WTC11 (cell line): ENCODE measurements around the gene TEKTIP1. TPM values are rescaled to one million over a fixed set of nuclear protein-coding genes. Genes with fewer than 3 reads are reported as not detected.
"Not testable (repeated sequence)": the region's sequence is repeated elsewhere in the genome, so short reads cannot be mapped to it uniquely, and the experiment has no call there.

Experiments
- ATAC-seq: fragments of 200-7000 bp; cut with Tn5 transposase; 2 replicates; pipeline ENCODE4 v1.10.0; 2021; ENCODE audit warnings: mild to moderate bottlenecking, moderate library complexity
- CTCF ChIA-PET: fragments of 300-600 bp; sonication (Branson Sonifier 250); formaldehyde crosslinking; loops from one replicate; lab custom pipeline; 2021; ENCODE audit warnings: antibody characterized with exemption; lab: Charles Lee
- POLR2A ChIA-PET: fragments of 350-600 bp; sonication (Branson Sonifier 250); formaldehyde crosslinking; loops from one replicate; lab custom pipeline; 2021; ENCODE audit warnings: antibody characterized with exemption; lab: Charles Lee
- DNase-seq: peaks from one replicate; pipeline ENCODE4 v3.0.0; 2021; ENCODE audit warnings: low spot score
- H3K27ac Mint-ChIP-seq: 2 replicates; pipeline ENCODE4 v1.8.0; 2021; ENCODE audit warnings: mixed read lengths
- H3K27me3 Mint-ChIP-seq: 2 replicates; pipeline ENCODE4 v1.8.0; 2021; ENCODE audit warnings: low read depth, mild to moderate bottlenecking, moderate library complexity, mixed read lengths
- H3K36me3 Mint-ChIP-seq: 2 replicates; pipeline ENCODE4 v1.8.0; 2021; ENCODE audit warnings: mixed read lengths
- H3K4me1 Mint-ChIP-seq: 2 replicates; pipeline ENCODE4 v1.8.0; 2022; ENCODE audit warnings: mixed read lengths
- H3K4me3 Mint-ChIP-seq: 2 replicates; pipeline ENCODE4 v1.8.0; 2021; ENCODE audit warnings: mild to moderate bottlenecking, moderate library complexity, mixed read lengths
- H3K9me3 Mint-ChIP-seq: 2 replicates; pipeline ENCODE4 v1.8.0; 2021; ENCODE audit warnings: mixed read lengths
- ETV6 ChIP-seq: sonication (generic); formaldehyde crosslinking; IDR thresholded peaks from 2 replicates; pipeline ENCODE4 v1.8.1; 2022; ENCODE audit warnings: mild to moderate bottlenecking, missing genetic modification reagents
- OVOL2 ChIP-seq: fragments of 250-450 bp; sonication (Bioruptor Pico); IDR thresholded peaks from 2 replicates; pipeline ENCODE4 v1.9.0; 2021; ENCODE audit warnings: mild to moderate bottlenecking, borderline replicate concordance
- SMAD3 ChIP-seq: sonication (generic); formaldehyde crosslinking; IDR thresholded peaks from 2 replicates; pipeline ENCODE4 v1.8.0; 2022; ENCODE audit warnings: missing genetic modification reagents, mild to moderate bottlenecking, borderline replicate concordance
- SMAD4 ChIP-seq: sonication (generic); formaldehyde crosslinking; IDR thresholded peaks from 2 replicates; pipeline ENCODE4 v1.8.0; 2022; ENCODE audit warnings: mild to moderate bottlenecking, missing genetic modification reagents
- ZNF423 ChIP-seq: fragments of 250-450 bp; sonication (Bioruptor Pico); IDR thresholded peaks from 2 replicates; pipeline ENCODE4 v2.1.2; 2022; ENCODE audit warnings: mild to moderate bottlenecking, moderate library complexity
- total RNA-seq: library from RNA; stranded (reverse); gene quantifications from 3 replicates; pipeline ENCODE4 v1.2.3, GENCODE V29; 2021
- TF ChIP-seq, protein P1 (sequence below): sonication (generic); formaldehyde crosslinking; IDR thresholded peaks from 2 replicates; pipeline ENCODE4 v1.8.1; 2022; ENCODE audit warnings: low read depth, missing genetic modification reagents, borderline replicate concordance
- TF ChIP-seq, protein P2 (sequence below): fragments of 250-450 bp; sonication (Bioruptor Pico); IDR thresholded peaks from 2 replicates; pipeline ENCODE4 v2.1.2; 2022; ENCODE audit warnings: mild to moderate bottlenecking, moderate library complexity
- TF ChIP-seq, protein P3 (sequence below): fragments of 250-450 bp; sonication (Bioruptor Pico); IDR thresholded peaks from 2 replicates; pipeline ENCODE4 v1.9.0; 2021; ENCODE audit warnings: mild to moderate bottlenecking
- TF ChIP-seq, protein P4 (sequence below): sonication (generic); formaldehyde crosslinking; IDR thresholded peaks from 2 replicates; pipeline ENCODE4 v1.8.0; 2023; ENCODE audit warnings: mild to moderate bottlenecking, missing genetic modification reagents
- TF ChIP-seq, protein P5 (sequence below): fragments of 250-450 bp; sonication (Bioruptor Pico); IDR thresholded peaks from 2 replicates; pipeline ENCODE4 v1.9.0; 2021; ENCODE audit warnings: mild to moderate bottlenecking, borderline replicate concordance
- TF ChIP-seq, protein P6 (sequence below): sonication (generic); formaldehyde crosslinking; IDR thresholded peaks from 2 replicates; pipeline ENCODE4 v1.8.1; 2023; ENCODE audit warnings: mild to moderate bottlenecking, missing genetic modification reagents, moderate library complexity

The TEKTIP1 gene
- total RNA-seq, 1 experiment from 2014 or later, result 6.3 TPM

DNA sequence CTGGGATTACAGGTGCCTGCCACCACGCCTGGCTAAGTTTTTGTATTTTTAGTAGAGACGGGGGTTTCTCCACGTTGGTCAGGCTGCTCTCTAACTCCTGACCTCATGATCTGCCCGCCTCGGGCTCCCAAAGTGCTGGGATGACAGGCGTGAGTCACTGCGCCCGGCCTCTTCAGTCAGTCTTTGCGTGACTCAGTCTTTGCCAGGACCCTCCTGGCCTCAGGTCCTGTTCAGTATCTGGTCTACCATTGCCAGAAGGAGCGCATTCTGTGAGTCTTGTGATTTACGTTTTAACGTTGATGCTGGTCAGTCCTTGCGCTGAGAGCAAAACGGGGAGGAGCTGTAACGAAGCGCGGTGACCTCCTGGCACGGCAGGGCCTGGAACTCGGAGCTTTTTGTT, 26.2 kb downstream of the TEKTIP1 start (continued):
- TF ChIP-seq, protein P1, sequence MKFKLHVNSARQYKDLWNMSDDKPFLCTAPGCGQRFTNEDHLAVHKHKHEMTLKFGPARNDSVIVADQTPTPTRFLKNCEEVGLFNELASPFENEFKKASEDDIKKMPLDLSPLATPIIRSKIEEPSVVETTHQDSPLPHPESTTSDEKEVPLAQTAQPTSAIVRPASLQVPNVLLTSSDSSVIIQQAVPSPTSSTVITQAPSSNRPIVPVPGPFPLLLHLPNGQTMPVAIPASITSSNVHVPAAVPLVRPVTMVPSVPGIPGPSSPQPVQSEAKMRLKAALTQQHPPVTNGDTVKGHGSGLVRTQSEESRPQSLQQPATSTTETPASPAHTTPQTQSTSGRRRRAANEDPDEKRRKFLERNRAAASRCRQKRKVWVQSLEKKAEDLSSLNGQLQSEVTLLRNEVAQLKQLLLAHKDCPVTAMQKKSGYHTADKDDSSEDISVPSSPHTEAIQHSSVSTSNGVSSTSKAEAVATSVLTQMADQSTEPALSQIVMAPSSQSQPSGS, result no peak
- TF ChIP-seq, protein P2, sequence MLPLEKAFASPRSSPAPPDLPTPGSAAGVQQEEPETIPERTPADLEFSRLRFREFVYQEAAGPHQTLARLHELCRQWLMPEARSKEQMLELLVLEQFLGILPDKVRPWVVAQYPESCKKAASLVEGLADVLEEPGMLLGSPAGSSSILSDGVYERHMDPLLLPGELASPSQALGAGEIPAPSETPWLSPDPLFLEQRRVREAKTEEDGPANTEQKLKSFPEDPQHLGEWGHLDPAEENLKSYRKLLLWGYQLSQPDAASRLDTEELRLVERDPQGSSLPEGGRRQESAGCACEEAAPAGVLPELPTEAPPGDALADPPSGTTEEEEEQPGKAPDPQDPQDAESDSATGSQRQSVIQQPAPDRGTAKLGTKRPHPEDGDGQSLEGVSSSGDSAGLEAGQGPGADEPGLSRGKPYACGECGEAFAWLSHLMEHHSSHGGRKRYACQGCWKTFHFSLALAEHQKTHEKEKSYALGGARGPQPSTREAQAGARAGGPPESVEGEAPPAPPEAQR, result no peak
- TF ChIP-seq, protein P3, sequence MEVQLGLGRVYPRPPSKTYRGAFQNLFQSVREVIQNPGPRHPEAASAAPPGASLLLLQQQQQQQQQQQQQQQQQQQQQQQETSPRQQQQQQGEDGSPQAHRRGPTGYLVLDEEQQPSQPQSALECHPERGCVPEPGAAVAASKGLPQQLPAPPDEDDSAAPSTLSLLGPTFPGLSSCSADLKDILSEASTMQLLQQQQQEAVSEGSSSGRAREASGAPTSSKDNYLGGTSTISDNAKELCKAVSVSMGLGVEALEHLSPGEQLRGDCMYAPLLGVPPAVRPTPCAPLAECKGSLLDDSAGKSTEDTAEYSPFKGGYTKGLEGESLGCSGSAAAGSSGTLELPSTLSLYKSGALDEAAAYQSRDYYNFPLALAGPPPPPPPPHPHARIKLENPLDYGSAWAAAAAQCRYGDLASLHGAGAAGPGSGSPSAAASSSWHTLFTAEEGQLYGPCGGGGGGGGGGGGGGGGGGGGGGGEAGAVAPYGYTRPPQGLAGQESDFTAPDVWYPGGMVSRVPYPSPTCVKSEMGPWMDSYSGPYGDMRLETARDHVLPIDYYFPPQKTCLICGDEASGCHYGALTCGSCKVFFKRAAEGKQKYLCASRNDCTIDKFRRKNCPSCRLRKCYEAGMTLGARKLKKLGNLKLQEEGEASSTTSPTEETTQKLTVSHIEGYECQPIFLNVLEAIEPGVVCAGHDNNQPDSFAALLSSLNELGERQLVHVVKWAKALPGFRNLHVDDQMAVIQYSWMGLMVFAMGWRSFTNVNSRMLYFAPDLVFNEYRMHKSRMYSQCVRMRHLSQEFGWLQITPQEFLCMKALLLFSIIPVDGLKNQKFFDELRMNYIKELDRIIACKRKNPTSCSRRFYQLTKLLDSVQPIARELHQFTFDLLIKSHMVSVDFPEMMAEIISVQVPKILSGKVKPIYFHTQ (CRISPR knock-in tag), result no peak
- TF ChIP-seq, protein P4, sequence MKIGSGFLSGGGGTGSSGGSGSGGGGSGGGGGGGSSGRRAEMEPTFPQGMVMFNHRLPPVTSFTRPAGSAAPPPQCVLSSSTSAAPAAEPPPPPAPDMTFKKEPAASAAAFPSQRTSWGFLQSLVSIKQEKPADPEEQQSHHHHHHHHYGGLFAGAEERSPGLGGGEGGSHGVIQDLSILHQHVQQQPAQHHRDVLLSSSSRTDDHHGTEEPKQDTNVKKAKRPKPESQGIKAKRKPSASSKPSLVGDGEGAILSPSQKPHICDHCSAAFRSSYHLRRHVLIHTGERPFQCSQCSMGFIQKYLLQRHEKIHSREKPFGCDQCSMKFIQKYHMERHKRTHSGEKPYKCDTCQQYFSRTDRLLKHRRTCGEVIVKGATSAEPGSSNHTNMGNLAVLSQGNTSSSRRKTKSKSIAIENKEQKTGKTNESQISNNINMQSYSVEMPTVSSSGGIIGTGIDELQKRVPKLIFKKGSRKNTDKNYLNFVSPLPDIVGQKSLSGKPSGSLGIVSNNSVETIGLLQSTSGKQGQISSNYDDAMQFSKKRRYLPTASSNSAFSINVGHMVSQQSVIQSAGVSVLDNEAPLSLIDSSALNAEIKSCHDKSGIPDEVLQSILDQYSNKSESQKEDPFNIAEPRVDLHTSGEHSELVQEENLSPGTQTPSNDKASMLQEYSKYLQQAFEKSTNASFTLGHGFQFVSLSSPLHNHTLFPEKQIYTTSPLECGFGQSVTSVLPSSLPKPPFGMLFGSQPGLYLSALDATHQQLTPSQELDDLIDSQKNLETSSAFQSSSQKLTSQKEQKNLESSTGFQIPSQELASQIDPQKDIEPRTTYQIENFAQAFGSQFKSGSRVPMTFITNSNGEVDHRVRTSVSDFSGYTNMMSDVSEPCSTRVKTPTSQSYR (CRISPR knock-in tag), result no peak

DNA sequence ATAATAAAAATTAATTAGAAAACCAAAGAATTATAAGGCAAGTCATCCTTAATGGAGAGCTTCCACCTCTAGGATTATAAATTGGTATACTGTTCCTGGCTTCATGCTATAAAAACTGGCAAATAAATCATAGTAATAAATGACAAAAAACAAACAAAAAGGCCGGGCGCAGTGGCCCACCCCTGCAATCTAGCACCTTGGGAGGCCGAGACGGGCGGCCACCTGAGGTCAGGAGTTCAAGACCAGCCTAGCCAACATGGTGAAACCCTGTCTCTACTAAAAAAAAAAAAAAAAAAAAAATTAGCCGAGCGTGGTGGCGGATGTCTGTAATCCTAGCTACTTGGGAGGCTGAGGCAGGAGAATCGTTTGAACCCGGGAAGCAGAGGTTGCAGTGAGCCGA, 31.1 kb downstream of the TEKTIP1 start:
- H3K27ac Mint-ChIP-seq, H3K4me3 Mint-ChIP-seq, H3K9me3 Mint-ChIP-seq, H3K27me3 Mint-ChIP-seq, DNase-seq, ATAC-seq, POLR2A ChIA-PET, H3K4me1 Mint-ChIP-seq, H3K36me3 Mint-ChIP-seq: not testable (repeated sequence)
- CTCF ChIA-PET, result interaction anchor here (0.6 to 1.3 kb wide), 2 partner anchors 25 to 1142 kb away, joined by 3 to 8 read pairs; no protein-coding TSS in a partner anchor

DNA sequence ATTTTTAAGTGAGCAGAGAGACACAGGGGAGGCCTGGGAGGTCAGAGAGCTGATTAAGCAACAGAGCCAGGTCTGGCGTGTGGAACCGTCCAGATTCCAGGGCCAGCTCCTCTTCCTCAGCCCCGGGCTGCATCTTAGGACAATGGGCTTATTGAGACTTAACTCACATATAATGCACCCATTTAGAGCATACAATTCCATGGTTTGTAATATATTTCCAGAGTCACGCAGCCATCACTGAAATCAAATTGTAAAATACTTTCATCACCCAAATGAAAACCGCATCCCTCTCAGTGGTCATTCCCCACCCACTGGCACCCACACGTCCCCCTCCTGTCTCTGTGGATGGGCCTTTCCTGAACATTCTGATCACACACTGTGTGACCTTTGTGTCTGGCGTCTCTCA, 31.6 kb downstream of the TEKTIP1 start:
- ChIA-PET CTCF (no interaction called here), POLR2A (no interaction called here)
- no peak for ATAC-seq

More for the DNA sequence above, 31.6 kb downstream of the TEKTIP1 start:
- no peak for DNase-seq
- peaks cover 15% of the 10 kb centered on the region for H3K4me1 Mint-ChIP-seq
- H3K27ac Mint-ChIP-seq, result no peak overlapping the region
- TF ChIP-seq OVOL2 (CRISPR knock-in tag), result no peak
- no peak for TF ChIP-seq ETV6 (CRISPR knock-in tag)
- TF ChIP-seq, protein P2, result no peak
- TF ChIP-seq, protein P5, sequence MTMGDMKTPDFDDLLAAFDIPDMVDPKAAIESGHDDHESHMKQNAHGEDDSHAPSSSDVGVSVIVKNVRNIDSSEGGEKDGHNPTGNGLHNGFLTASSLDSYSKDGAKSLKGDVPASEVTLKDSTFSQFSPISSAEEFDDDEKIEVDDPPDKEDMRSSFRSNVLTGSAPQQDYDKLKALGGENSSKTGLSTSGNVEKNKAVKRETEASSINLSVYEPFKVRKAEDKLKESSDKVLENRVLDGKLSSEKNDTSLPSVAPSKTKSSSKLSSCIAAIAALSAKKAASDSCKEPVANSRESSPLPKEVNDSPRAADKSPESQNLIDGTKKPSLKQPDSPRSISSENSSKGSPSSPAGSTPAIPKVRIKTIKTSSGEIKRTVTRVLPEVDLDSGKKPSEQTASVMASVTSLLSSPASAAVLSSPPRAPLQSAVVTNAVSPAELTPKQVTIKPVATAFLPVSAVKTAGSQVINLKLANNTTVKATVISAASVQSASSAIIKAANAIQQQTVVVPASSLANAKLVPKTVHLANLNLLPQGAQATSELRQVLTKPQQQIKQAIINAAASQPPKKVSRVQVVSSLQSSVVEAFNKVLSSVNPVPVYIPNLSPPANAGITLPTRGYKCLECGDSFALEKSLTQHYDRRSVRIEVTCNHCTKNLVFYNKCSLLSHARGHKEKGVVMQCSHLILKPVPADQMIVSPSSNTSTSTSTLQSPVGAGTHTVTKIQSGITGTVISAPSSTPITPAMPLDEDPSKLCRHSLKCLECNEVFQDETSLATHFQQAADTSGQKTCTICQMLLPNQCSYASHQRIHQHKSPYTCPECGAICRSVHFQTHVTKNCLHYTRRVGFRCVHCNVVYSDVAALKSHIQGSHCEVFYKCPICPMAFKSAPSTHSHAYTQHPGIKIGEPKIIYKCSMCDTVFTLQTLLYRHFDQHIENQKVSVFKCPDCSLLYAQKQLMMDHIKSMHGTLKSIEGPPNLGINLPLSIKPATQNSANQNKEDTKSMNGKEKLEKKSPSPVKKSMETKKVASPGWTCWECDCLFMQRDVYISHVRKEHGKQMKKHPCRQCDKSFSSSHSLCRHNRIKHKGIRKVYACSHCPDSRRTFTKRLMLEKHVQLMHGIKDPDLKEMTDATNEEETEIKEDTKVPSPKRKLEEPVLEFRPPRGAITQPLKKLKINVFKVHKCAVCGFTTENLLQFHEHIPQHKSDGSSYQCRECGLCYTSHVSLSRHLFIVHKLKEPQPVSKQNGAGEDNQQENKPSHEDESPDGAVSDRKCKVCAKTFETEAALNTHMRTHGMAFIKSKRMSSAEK (CRISPR knock-in tag), result no peak
- no peak for TF ChIP-seq ZNF423 (CRISPR knock-in tag)
- no peak for TF ChIP-seq SMAD3 (CRISPR knock-in tag)
- TF ChIP-seq, protein P6, sequence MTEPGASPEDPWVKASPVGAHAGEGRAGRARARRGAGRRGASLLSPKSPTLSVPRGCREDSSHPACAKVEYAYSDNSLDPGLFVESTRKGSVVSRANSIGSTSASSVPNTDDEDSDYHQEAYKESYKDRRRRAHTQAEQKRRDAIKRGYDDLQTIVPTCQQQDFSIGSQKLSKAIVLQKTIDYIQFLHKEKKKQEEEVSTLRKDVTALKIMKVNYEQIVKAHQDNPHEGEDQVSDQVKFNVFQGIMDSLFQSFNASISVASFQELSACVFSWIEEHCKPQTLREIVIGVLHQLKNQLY (CRISPR knock-in tag), result no peak
- TF ChIP-seq SMAD4 (CRISPR knock-in tag), result no peak
- no peaks in the 10 kb centered on the region for H3K9me3 Mint-ChIP-seq
- no peaks in the 10 kb centered on the region; the same call in 1 of the 2 replicates for H3K27me3 Mint-ChIP-seq
- peaks cover 8% of the 10 kb centered on the region for H3K36me3 Mint-ChIP-seq
- no peak overlapping the region for H3K4me3 Mint-ChIP-seq
